Middle frontal gyrus (tissue), 1 donor: Measurements from ENCODE around the gene GJA4.
A peak's percentile ranks its signal among the peaks of the same experiment; 100 is the strongest.
"Not testable (repeated sequence)": the region's sequence is repeated elsewhere in the genome, so short reads cannot be mapped to it uniquely, and the experiment has no call there.

ENCODE experiments used
- DNase-seq: peaks from one replicate; pipeline ENCODE4 v3.0.0-alpha.2; 2015; ENCODE audit warnings: low spot score; ENCODE audit errors: extremely low spot score

The GJA4 gene

GRCh38 chr1:34768856-34769255 lies 23.9 kb upstream of the GJA4 start:
- DNase-seq: no peak

- peak; percentile 18 for DNase-seq
Observed at GRCh38 chr1:34770891-34771504, 21.8 kb upstream of the GJA4 start.

- DNase-seq: no peak
Observed at GRCh38 chr1:34771573-34772371, 21.0 kb upstream of the GJA4 start.

- not testable (repeated sequence) for DNase-seq
Observed at GRCh38 chr1:34773114-34773513, 19.7 kb upstream of the GJA4 start.

GRCh38 chr1:34774957-34775356 lies 17.8 kb upstream of the GJA4 start:
- no peak for DNase-seq

- no peak for DNase-seq
Observed at GRCh38 chr1:34776911-34777310, 15.9 kb upstream of the GJA4 start.

GRCh38 chr1:34777519-34778321 lies 15.1 kb upstream of the GJA4 start:
- no peak for DNase-seq

GRCh38 chr1:34778381-34778780 lies 14.4 kb upstream of the GJA4 start:
- no peak for DNase-seq

GRCh38 chr1:34779005-34779404 lies 13.8 kb upstream of the GJA4 start:
- DNase-seq: no peak

GRCh38 chr1:34779526-34779925 lies 13.3 kb upstream of the GJA4 start:
- DNase-seq: no peak

- DNase-seq: no peak
Observed at GRCh38 chr1:34779962-34780361, 12.8 kb upstream of the GJA4 start.

- DNase-seq: no peak
Observed at GRCh38 chr1:34780528-34780927, 12.3 kb upstream of the GJA4 start.

GRCh38 chr1:34781071-34781843 lies 11.5 kb upstream of the GJA4 start, which contains the start of gene GJB3:
Gene GJB3 (plus strand): TSS chr1:34781214. CDS start chr1:34784763, 3,549 bp downstream.
- no peak for DNase-seq

- no peak for DNase-seq
Observed at GRCh38 chr1:34781844-34782391, 10.9 kb upstream of the GJA4 start.

- DNase-seq: no peak
Observed at GRCh38 chr1:34784751-34785221, 8.0 kb upstream of the GJA4 start.

GRCh38 chr1:34785231-34785874 lies 7.4 kb upstream of the GJA4 start:
- DNase-seq: no peak

- DNase-seq: no peak
Observed at GRCh38 chr1:34785875-34786470, 6.8 kb upstream of the GJA4 start.

- DNase-seq: peak; percentile 66
Observed at GRCh38 chr1:34786521-34787325, 6.1 kb upstream of the GJA4 start.
